GM19372 (cell line): ENCODE data around the gene AIFM3.

Source experiments
- ATAC-seq: cut with Tn5 transposase; IDR thresholded peaks from one replicate; pipeline ENCODE4 v1.9.1; 2021; ENCODE audit warnings: mild to moderate bottlenecking, low read depth, moderate library complexity; ENCODE audit not compliant: unreplicated experiment

Gene AIFM3

DNA sequence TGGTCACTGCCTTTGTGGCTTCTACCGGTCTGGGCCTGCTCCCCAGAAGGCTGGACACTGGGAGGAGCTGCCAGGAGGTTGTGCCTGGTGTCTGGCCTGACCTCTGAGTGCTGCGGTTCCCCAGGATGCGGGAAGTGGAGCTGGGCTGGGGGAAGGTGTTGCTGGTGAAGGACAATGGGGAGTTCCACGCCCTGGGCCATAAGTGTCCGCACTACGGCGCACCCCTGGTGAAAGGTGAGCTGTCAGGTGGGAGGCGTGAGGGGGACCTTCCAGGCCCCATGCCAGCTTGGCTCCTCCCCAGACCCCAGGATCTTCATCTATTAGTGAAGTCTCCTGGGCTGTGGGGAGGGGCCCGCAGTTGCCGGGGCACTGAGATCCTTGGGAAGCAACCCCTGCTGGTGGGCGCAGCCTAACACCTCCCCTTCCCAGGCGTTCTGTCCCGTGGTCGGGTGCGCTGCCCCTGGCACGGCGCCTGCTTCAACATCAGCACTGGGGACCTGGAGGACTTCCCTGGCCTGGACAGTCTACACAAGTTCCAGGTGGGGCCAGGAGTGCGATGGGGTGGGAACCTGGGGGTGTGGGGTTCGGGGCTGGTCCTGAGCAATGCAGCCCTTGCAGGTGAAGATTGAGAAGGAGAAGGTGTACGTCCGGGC, 6.7 kb downstream of the AIFM3 start:
- ATAC-seq = no peak

DNA sequence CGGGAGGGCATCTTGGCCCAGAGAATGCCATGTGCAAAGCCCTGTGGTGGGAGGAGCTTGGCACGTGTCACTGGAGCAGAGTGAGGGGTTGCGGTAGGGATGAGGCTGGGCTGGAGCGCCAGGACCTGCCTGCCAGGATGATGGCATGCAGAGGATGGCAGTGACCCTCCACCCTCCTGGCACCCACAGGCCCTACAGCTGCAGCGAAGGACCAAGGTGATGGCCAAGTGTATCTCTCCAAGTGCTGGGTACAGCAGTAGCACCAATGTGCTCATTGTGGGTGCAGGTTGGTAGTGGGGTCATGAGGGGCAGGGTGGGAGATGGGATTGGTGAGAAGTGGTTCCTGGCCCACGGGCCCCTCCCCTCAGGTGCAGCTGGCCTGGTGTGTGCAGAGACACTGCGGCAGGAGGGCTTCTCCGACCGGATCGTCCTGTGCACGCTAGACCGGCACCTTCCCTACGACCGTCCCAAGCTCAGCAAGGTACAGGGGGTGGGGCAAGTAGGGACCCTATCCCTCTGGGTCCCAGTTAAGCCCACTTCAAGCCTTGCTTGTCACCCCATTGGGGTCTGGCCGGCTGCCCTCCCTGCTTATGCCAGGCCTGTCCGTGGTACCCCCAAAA, 7.4 kb downstream of the AIFM3 start:
- no peak for ATAC-seq

DNA sequence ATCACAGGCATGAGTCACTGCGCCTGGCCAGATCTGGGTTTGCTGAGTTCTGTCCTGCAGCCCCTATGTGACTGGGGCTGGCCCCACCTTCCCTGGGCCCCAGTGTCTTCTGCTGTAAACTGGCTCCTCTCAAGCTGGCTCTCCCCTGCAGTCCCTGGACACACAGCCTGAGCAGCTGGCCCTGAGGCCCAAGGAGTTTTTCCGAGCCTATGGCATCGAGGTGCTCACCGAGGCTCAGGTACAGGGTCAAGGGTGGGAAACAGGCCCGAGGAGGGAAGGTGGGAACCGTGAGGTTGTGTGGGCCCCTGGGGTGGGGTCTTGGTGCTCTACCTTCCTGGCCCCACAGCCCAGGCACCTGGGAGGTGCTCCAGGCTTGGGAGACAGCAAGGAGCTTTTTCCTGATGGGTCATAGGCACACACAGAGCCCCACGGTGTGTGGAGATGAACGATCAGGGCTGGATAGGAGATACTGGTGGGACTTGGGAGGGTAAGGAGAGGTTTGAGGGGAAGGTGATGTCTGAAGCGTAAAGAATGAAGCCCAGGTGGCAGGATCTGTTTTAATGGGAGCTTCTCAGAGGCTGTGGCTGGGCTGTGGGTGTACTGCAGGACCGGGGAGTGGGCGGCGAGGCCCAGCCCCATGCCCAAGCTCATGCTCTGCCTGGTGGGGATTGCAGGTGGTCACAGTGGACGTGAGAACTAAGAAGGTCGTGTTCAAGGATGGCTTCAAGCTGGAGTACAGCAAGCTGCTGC, 8.7 kb downstream of the AIFM3 start:
- no peak for ATAC-seq

DNA sequence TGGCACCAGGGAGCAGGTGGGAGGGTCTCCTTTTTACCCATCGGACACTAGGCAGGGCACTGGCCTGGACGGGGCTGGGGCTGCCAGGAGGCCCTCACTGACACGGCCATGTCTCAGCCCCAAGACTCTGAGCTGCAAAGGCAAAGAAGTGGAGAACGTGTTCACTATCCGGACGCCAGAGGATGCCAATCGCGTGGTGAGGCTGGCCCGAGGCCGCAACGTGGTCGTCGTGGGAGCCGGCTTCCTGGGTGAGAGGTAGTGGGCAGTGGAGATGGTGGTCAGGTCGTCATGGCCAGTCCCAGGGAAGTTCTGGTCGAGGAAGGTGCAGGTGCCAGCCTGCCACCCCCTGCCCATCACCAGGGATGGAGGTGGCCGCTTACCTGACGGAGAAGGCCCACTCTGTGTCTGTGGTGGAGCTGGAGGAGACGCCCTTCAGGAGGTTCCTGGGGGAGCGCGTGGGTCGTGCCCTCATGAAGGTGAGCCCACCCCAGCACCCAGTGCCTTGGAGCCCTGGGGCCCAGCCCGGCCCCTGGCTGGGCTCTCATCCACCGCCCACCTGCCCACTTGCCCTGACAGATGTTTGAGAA, 9.3 kb downstream of the AIFM3 start:
- ATAC-seq = no peak

DNA sequence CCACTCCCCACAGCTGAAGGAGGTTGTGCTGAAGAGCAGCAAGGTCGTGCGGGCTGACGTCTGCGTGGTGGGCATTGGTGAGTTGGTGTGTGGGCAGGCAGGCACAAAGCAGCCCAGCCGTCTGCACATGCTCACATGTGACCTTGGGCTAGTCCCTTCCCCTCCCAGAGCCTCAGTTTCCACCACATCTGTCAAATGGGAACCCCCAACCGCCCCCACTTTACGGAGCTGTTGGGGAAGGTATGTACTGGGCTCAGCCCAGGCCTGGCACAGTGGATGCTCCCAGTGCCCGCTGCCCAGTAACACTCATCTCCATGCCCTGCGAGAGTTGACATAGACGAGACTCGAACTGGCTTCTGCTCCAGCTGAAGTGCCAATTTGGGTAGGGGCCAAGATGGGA, 10.0 kb downstream of the AIFM3 start:
- no peak for ATAC-seq

DNA sequence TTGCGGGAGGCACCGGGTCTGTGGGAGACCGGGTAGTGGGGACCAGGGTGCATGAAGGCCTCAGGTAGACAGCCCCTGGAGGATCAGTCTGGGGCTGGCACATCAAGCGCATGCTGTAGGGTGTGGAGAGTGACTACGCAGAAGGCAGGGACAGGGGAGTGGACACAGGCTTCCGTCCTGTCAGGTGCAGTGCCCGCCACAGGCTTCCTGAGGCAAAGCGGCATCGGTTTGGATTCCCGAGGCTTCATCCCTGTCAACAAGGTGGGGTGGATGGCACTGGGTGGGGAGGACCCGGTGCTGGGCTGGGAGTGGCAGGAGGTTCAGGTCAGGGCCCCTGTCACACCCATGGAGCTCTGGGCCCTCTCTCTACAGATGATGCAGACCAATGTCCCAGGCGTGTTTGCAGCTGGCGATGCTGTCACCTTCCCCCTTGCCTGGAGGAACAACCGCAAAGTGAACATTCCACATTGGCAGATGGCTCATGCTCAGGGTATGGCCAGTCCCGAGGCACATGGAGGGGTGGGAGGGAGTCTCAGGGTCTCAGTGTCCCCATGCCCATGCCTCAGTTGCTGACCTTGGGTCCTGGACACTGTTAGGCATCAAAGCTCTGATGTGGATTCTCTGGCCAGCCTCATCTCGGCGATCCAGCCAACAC, 10.6 kb downstream of the AIFM3 start:
- no peak for ATAC-seq

DNA sequence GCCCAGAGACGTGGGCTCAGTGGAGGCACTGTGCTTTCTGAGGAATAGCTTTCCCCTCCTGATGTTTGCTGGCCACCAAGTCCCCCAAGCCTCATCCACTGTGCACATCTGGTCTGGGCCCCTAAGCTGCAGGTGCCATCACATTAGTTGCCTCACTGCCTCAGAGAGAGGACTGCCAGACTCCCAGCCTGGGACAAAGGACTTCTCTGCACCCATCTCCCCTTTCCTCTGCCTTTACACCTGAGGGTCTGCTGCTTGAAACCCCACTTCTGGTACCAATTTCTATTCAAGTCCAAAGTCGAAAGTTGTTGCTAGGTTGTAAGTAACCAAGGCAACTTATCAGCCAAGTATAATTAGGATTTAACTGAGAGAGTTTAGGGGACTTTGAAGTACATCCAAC, 11.4 kb downstream of the AIFM3 start:
- ATAC-seq = no peak

DNA sequence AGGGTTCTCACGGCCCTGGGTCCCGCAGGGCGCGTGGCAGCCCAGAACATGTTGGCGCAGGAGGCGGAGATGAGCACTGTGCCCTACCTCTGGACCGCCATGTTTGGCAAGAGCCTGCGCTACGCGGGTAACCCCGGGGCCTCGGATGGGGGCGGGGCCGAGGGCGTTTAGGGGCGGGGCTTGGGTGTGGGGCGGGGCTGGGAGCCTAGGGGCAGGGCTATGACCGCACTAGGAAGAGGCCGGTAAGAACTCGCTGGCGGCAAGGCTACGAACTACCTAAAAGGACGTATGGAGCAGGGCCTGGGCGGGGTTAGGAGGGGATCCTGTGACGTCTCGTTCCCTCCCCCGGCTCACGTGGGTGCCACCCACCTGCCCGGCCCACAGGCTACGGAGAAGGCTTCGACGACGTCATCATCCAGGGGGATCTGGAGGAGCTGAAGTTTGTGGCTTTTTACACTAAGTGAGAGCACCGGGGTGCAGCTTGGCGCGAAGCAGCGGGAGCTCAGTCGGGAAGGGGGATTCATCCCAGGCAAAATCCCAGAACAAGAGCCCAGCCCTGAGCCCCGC, 12.3 kb downstream of the AIFM3 start:
- ATAC-seq = no peak

DNA sequence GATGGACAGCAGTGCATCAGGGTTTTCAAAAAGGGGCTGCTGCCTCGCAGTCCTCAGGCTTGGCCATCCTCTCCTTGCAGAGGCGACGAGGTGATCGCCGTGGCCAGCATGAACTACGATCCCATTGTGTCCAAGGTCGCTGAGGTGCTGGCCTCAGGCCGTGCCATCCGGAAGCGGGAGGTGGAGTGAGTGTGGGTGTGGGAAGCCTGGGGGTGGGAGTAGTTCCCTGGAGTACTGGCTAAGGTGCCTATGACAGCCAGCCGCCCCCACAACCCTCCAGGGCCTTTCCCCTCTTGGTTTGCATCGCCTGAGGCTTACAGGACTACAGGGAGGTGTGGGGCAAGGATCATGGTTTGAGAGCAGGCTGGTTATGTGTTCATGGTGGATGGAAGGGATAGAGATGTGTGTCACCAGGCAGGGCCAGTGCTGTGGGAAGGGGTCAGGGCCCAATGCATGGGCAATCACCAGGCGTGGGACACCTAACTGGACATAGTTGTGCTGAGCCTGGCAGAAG, 12.9 kb downstream of the AIFM3 start:
- no peak for ATAC-seq

DNA sequence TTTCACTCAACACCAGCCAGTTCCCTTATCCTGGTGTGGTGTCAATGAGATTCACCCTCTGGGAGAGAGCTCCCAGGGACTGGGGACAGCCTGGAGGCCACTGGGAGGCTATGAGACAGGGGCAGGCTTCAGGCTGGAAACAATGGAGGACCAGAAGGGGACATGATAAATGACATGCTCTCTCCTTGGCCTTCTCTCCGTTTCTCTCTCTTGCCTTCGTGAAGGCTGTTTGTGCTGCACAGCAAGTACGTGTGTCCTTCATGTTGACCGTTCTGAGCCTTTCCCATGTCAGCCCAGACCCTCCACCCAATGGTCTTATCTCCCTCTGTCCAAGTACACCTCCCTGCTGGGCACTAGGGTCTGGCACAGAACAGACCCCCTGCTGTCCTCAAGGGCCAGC, 13.5 kb downstream of the AIFM3 start:
- no peak for ATAC-seq

DNA sequence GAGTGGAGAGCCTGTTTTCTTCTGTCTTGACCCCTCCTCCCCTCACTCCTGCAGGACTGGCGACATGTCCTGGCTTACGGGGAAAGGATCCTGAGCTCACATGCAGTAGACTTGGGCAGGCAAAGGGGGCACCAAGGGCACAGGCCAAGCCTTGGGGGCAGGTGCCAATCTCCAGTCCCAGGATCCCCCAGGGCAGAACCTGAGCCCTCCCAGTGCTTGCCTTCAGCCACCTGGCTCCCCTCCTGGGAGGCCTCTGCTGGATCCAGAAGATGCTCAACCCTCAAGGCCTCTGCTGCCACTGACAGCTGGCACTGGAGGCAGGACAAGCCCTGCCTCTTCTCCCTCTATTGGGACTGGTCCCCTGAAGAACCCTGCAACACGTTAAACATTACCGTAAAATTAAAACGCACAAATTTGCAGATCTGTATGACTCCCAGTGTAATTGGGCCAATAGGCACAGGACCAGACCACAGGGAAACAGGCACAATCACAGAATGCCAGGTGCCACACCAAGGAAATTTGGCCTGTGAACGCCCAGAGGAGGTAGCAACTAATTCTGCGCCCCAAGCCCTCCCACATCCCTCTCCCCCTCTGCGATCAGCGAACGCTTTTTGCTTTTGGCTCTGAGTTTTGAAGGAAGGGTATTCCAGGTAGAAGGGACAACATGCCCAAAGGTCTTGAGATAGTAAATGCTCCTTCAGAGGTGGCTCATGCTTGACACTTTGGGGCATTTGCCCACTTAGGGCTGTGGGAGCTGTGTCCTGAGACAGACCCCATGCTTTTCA, 14.1 kb downstream of the AIFM3 start:
- no peak for ATAC-seq

DNA sequence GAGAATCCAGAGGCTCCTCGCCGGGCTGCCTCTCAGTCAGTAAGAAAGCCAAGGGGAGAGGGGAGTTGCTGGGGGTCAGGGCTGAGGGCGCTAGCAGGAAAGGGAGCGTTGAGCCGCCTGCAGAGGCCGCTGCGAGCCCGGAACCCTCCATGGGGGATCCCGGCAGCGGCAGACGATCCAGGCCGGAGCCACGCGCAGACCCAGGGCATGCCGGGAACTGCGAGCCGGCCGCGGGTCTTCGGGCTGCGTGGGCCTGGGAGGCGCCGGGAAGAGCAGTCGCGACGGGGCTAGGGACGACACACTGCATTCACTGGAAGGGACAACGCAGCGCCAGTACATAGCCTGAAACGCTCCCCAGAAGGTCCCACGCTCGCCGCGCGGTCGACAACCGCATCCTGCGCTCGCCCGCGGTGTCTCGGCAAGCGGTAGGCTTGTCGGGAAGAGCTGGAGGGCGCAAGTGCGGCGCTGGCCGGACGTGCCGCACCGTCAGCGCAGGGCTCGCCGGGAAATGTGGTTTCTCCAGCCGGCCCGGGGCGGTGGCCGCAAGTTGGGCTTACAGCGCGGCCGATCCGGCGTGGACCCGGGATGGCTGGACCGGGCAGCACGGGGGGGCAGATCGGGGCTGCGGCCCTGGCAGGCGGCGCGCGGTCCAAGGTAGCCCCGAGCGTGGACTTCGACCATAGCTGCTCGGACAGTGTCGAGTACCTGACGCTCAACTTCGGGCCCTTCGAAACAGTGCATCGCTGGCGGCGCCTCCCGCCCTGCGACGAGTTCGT, 14.9 kb downstream of the AIFM3 start, which contains the start of gene LZTR1:
Gene LZTR1, plus strand, starts transcription at position 511 of the 776 bp plus-strand sequence. Its CDS starts 75 bp downstream, at position 586.
- peak; percentile 74 for ATAC-seq

DNA sequence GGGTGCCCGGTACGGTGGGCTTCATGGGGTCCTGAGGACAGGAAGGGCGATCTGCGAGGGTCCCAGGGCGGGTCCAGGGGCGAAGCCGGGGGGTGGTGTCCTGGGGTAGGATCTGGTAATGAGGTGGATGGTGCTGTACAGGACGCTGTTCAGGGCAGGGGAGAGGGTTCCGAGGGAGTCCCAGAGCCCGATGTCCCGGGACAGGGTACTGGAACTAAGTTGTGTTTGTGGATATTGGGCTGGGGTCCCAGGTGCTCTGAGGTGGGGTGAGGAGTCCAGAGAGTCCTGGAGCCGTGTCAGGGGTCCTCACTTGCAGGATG, 15.5 kb downstream of the AIFM3 start:
- ATAC-seq = peak; percentile 19

DNA sequence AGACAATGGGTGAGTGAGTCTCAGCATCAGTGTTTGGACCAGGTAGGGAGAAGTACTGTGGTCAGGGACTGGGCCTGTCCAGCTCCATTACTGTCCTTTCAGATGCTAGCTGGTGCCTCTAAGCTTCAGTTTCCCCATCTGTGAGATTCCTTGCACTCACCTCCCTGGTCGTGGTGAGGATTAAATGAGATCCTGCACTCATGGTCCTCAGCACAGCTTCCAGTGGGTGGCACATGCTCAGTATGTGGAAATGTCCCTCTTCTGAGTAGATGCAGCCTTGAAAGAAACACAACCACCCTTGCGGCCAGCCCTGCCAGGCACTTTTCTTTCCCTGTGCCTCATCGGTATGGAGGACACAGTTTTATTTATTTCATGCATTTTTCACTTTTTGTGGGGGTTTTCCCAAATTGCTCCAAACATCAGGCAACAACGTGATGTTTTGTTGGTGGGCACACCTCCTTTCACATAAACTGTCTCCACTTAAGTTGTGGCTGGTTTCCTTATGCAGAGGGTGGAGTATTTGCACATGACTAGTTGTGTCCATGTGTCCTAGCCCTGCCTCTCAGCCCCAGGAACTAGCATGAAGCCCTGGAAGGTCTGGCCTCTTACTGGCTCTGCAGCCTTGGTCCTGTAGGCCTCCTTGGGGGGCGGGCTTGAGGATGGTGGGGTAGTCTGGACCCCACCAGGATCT, 16.2 kb downstream of the AIFM3 start:
- no peak for ATAC-seq

DNA sequence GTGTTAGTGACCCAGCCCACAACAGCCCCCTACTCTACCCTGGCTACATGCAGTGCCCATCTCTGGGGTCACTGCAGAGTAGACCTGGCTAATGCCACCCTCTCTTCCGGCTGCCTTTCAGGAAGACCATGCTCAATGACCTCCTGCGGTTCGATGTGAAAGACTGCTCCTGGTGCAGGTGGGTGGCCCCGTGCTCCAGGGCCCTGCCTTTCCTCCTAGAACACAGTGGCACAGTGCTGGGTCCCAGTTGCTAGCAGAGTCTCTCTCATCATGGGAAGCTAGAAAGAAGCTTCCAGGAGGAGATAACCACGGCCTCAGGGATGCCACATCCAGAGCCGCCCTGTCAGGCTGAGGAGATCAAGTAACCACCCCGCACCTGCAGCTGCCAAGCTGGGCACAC, 18.7 kb downstream of the AIFM3 start:
- ATAC-seq = no peak

DNA sequence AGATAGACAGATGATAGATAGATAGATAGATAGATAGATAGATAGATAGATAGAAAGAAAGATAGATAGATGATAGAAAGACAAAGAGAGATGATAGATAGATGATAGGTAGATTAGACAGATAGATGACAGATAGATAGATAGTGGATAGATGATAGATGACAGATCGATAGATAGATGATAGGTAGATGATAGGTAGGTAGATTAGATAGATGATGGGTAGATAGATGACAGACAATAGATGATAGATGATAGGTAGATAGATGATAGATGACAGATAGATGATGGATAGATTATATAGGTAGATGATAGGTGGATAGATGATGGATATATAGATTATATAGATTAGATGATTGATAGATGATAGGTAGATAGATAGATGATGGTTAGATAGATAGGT, 19.3 kb downstream of the AIFM3 start:
- ATAC-seq = no peak

DNA sequence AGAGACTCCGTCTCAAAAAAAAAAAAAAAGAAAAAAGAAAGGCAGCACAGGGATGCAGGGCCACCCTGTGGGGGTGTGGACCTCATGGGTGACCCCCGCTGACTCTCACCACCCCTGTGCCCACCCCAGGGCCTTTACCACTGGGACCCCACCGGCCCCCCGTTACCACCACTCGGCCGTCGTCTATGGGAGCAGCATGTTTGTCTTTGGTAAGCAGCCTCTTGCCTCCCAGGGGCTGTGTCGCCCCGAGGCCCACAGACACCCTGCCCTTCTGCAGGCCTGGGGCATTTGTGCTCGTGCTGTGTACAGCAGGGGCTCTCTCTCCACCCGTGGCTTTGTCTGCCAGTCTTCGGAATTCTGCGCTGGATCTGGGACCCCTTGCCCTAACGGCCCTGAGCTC, 20.3 kb downstream of the AIFM3 start:
- no peak for ATAC-seq

DNA sequence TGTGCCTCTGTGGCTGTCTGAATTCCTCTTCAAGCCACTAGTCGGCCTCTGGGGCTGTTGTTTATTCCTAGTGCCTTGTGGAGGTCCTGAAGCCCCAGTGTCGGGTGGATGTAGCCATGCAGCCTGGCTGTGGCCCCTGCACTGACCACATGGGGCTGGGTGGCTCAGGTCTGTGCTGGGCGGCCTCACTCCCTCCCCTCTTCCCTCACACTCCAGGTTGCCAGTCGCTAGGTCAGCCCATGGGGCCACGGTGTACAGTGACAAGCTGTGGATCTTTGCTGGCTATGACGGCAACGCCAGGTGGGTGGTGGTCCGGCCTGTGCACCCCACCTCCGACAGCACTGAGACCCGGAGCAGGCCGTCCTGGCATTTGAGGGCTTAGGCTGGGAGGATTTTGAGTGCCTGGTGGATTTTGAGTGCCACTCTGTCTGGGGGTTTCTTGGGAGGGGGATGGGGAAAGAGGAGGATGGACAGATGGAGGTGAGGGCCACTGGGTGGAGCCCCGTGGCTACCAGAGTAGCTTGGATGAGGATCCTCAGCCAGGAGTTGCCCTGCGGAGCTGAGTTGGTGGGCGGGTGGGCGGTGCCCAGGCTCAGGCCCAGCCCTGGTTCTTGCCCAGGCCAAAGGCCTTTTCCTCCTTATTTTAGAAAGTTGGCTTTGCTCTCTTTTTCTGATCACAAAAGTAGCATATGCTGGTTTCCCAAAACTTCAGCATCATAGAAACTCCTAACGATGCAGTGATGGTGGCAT, 21.7 kb downstream of the AIFM3 start:
- ATAC-seq = no peak
